PC-9 (cell line): ENCODE results near the gene CHKB.

Source experiments
- CTCF ChIP-seq: fragments of 200-600 bp; sonication (generic); conservative IDR thresholded peaks from 2 replicates; pipeline ENCODE4 v1.6.1; 2017; ENCODE audit warnings: mixed run types, antibody characterized with exemption, mild to moderate bottlenecking, moderate library complexity
- EZH2 ChIP-seq: fragments of 200-600 bp; sonication (generic); IDR thresholded peaks from 2 replicates; pipeline ENCODE4 v1.8.0; 2017; ENCODE audit warnings: antibody characterized with exemption, low read depth

- TF ChIP-seq CTCF: no peak
- TF ChIP-seq EZH2: no peak
These were observed 4.8 kb upstream of the CHKB start for GRCh38 chr22:50587407-50587806.
